GM10266 (cell line): ENCODE data around the gene RAB3A.

Experiments
- DNase-seq: peaks from one replicate; pipeline ENCODE4 v3.0.0; 2012; ENCODE audit errors: extremely low spot score
- CTCF ChIP-seq: IDR thresholded peaks from 2 replicates; pipeline ENCODE4 v1.5.1; 2012; ENCODE audit warnings: mild to moderate bottlenecking, low read depth; ENCODE audit not compliant: control insufficient read depth, insufficient read depth; ENCODE audit errors: missing control alignments

The RAB3A gene

GRCh38 chr19:18234194-18234593 is 30.4 kb upstream of the RAB3A start:
- no peak for TF ChIP-seq CTCF
- DNase-seq: no peak

- no peak for TF ChIP-seq CTCF
- peak; percentile 80 for DNase-seq
Measured at GRCh38 chr19:18233224-18233825, 29.5 kb upstream of the RAB3A start.

- DNase-seq: no peak
- no peak for TF ChIP-seq CTCF
Measured at GRCh38 chr19:18232540-18233223, 28.8 kb upstream of the RAB3A start.

GRCh38 chr19:18231775-18232174 is 27.9 kb upstream of the RAB3A start:
- TF ChIP-seq CTCF: no peak
- DNase-seq: no peak

- no peak for TF ChIP-seq CTCF
- DNase-seq: no peak
Measured at GRCh38 chr19:18230941-18231734, 27.3 kb upstream of the RAB3A start.

- DNase-seq: no peak
- no peak for TF ChIP-seq CTCF
Measured at GRCh38 chr19:18229915-18230314, 26.1 kb upstream of the RAB3A start.

- DNase-seq: no peak
Measured at GRCh38 chr19:18229474-18229873, 25.6 kb upstream of the RAB3A start.

More at GRCh38 chr19:18229474-18229873, 25.6 kb upstream of the RAB3A start:
- TF ChIP-seq CTCF: peak; percentile 32
